PFSK-1 (cell line): ENCODE results near the gene RIMKLA.

Experiments
- FOXP2 ChIP-seq: optimal IDR thresholded peaks from 2 replicates; pipeline ENCODE3; 2011; ENCODE audit warnings: borderline replicate concordance, control low read depth, inconsistent platforms; ENCODE audit not compliant: insufficient read depth; ENCODE audit errors: extremely low read length, extremely low read depth
- POLR2AphosphoS5 ChIP-seq: IDR thresholded peaks from 2 replicates; pipeline ENCODE4 v1.6.1; 2012; ENCODE audit warnings: low read depth, mild to moderate bottlenecking, control low read depth, low read length, moderate library complexity

- TF ChIP-seq FOXP2 (no peak), POLR2AphosphoS5 (no peak)
Measured at GRCh38 chr1:42333662-42334239, 46.8 kb upstream of the RIMKLA start.
